ENCODE results near the gene ABCC6. TPM values are rescaled to one million over a fixed set of nuclear protein-coding genes. Genes with fewer than 3 reads are reported as not detected.
A peak's percentile ranks its signal among the peaks of the same experiment; 100 is the strongest.

ABCC6 gene
- total RNA-seq, 2 donors from 2014 or later = 10.4 to 14.5 TPM

DNA sequence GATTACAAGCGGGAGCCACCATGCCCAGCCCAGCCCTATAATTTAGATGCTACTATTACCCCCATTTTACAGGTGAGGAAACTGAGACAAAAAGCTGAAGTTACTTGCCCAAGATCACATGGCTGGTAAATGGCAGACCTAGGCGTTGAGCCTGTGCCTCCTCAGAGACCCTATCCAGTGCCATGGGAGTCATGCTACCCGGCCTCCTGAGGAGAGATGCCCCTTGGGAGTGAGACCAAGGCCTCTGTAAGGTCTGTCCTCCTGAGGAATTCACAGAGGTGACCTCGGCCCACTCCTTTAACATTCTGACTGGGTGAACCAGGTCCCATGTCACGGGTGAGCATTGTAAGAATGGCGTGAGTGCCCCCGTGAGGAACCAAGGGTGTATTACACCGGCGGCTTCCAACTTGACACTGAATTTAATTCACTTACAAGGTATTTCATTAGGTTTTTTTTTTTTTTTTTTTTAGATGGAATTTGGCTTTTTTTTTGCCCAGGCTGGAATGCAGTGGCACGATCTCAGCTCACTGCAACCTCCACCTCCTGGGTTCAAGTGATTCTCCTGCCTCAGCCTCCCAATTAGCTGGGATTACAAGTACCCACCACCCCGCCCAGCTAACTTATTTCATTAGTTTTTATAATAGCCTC lies 95.7 kb downstream of the ABCC6 start:
- Histone ChIP-seq H3K27ac (no peak overlapping the region), H3K27me3 (no peaks in the 10 kb centered on the region), H3K4me3 (no peak overlapping the region), H3K9ac (ENCODE audit: low read depth in 2 of 2, low read length in 2 of 2) (no peak overlapping the region), H3K9me3 (no peaks in the 10 kb centered on the region), H3K4me1 (no peaks in the 10 kb centered on the region), H3K36me3 (peaks cover 4% of the 10 kb centered on the region)
- intact Hi-C loops (cut with DNase I) = loop anchor here (5.0 to 10.0 kb wide), 2 partner anchors 255 to 363 kb away; no protein-coding TSS in a partner anchor
- DNase-seq = peak; percentile 66
- TF ChIP-seq, protein P1, sequence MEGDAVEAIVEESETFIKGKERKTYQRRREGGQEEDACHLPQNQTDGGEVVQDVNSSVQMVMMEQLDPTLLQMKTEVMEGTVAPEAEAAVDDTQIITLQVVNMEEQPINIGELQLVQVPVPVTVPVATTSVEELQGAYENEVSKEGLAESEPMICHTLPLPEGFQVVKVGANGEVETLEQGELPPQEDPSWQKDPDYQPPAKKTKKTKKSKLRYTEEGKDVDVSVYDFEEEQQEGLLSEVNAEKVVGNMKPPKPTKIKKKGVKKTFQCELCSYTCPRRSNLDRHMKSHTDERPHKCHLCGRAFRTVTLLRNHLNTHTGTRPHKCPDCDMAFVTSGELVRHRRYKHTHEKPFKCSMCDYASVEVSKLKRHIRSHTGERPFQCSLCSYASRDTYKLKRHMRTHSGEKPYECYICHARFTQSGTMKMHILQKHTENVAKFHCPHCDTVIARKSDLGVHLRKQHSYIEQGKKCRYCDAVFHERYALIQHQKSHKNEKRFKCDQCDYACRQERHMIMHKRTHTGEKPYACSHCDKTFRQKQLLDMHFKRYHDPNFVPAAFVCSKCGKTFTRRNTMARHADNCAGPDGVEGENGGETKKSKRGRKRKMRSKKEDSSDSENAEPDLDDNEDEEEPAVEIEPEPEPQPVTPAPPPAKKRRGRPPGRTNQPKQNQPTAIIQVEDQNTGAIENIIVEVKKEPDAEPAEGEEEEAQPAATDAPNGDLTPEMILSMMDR (IDR thresholded peaks at IDR 0.05) = peak; percentile 85

DNA sequence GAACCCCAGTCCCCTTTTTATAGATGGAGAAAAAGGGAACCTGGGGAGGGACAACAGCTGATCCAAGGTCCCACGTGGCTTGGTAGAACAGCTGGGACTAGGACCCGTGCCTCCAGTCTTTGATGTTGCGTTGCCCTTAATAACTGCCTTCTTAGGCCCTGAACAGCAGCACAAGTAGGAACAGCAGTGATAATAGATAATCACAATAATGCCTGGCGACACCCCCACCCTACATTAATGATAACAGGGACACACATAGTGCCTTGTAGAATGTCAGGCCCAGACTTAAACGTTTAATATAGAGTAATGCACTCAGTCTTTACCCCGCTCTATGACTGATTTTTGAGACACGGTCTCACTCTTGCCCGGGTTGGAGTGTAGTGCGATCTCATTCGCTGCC lies 96.4 kb downstream of the ABCC6 start:
- DNase-seq = no peak
- Histone ChIP-seq H3K27me3 (no peaks in the 10 kb centered on the region), H3K4me3 (no peak overlapping the region), H3K9me3 (no peaks in the 10 kb centered on the region), H3K4me1 (no peaks in the 10 kb centered on the region), H3K9ac (ENCODE audit: low read depth in 2 of 2, low read length in 2 of 2) (no peak overlapping the region), H3K36me3 (peaks cover 4% of the 10 kb centered on the region), H3K27ac (no peak overlapping the region)
- intact Hi-C loops (cut with DNase I) = loop anchor here (5.0 to 10.0 kb wide), 2 partner anchors 255 to 362 kb away; no protein-coding TSS in a partner anchor
- TF ChIP-seq, protein P1 (IDR thresholded peaks at IDR 0.05) = no peak

DNA sequence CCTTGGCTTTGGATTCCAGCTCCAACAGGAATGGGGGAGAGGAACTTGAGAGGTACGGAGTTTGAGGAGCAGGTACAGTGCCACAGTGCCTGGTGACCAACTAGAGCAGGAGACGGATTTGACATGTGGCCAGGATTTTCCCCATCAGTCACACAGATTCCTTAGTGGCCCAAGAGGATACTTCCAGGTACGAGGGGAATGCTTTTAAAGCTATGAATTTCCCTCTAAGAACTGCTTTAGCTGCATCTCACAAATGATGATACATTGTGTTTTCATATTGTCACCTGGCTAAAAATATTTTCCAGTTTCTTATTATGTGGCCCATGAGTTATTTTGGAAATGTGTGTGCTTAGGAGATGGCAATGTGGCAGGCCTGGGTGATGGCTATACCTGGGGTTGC lies 98.3 kb downstream of the ABCC6 start:
- no peak overlapping the region for H3K27ac ChIP-seq
- TF ChIP-seq, protein P1 (IDR thresholded peaks at IDR 0.05) = no peak
- intact Hi-C loops (cut with DNase I) = loop anchor here (5.0 to 10.0 kb wide), 2 partner anchors 253 to 360 kb away; no protein-coding TSS in a partner anchor
- no peak overlapping the region for H3K4me3 ChIP-seq
- peaks cover 3% of the 10 kb centered on the region for H3K36me3 ChIP-seq
- H3K27me3 ChIP-seq = no peaks in the 10 kb centered on the region
- no peak overlapping the region for H3K9ac ChIP-seq (ENCODE audit: low read depth in 2 of 2, low read length in 2 of 2)
- no peaks in the 10 kb centered on the region for H3K9me3 ChIP-seq
- no peak for DNase-seq
- H3K4me1 ChIP-seq = peaks cover 3% of the 10 kb centered on the region

DNA sequence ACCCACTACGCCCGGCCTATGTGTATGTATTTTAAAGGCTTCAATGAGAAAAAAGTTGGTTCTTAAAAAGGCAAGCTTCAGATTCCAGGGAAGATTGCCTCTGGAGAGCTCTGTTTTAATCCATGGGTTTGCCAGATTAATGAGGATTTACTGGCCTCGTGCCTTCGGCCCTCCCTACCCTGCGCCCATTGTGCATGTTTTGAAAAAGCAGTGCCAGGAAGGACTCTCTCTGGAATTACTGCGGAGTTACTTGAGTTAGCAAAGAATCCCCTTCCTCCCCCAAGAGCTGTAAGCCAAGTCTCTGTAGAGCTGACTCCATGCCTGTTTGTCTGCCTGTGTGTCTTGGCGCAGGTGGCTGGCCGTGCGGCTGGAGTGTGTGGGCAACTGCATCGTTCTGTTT lies 98.9 kb downstream of the ABCC6 start:
- intact Hi-C loops (cut with DNase I) = loop anchor here (10.0 kb wide), 1 partner anchor 360 kb away; no protein-coding TSS in a partner anchor

DNA sequence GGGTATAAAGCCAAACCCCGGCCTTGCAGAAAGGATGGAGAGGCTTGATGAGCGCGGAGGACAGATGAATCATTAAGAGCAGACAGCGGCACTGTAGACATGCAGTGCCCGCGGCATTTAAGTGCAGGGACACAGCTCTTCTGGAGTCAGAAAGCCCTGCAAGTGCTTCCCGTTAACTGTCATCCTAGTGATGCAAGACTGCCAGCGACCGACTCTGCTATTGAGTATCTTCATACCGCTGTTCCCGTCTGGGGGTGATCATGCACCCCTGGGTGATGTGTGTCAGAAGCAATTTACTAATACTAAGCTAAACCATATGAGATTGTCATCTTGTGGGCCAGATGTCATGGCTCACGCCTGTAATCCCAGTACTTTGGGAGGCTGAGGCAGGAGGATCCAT lies 101.0 kb downstream of the ABCC6 start:
- peaks cover 6% of the 10 kb centered on the region for H3K4me1 ChIP-seq
- H3K9ac ChIP-seq (ENCODE audit: low read depth in 2 of 2, low read length in 2 of 2) = no peak overlapping the region
- intact Hi-C loops (cut with DNase I) = loop anchor here (10.0 kb wide), 1 partner anchor 357 kb away; no protein-coding TSS in a partner anchor
- DNase-seq = no peak
- no peaks in the 10 kb centered on the region for H3K27me3 ChIP-seq
- H3K36me3 ChIP-seq = peaks cover 2% of the 10 kb centered on the region
- no peak overlapping the region for H3K27ac ChIP-seq
- H3K9me3 ChIP-seq = no peaks in the 10 kb centered on the region
- no peak overlapping the region for H3K4me3 ChIP-seq
- TF ChIP-seq, protein P1 (IDR thresholded peaks at IDR 0.05) = no peak

More for the DNA sequence above, 98.9 kb downstream of the ABCC6 start:
- Histone ChIP-seq H3K4me1 (peaks cover 4% of the 10 kb centered on the region), H3K27me3 (no peaks in the 10 kb centered on the region), H3K9me3 (no peaks in the 10 kb centered on the region), H3K36me3 (no peaks in the 10 kb centered on the region), H3K4me3 (no peak overlapping the region), H3K27ac (no peak overlapping the region), H3K9ac (ENCODE audit: low read depth in 2 of 2, low read length in 2 of 2) (no peak overlapping the region)
- TF ChIP-seq, protein P1 (IDR thresholded peaks at IDR 0.05) = no peak
- no peak for DNase-seq

Measured in colonic mucosa (tissue), 4 donors.